Rectal smooth muscle tissue (tissue), 1 donor: ENCODE results near the gene GPR176.

Source experiments
- H3K27ac ChIP-seq: one replicate; pipeline ENCODE4 v1.7.0; 2013; ENCODE audit warnings: low read depth, low read length, inconsistent platforms
- H3K27me3 ChIP-seq: one replicate; pipeline ENCODE4 v1.7.0; 2013; ENCODE audit warnings: low read length; ENCODE audit not compliant: control insufficient read depth, insufficient read depth
- H3K36me3 ChIP-seq: one replicate; pipeline ENCODE4 v1.7.0; 2013; ENCODE audit warnings: low read length; ENCODE audit not compliant: control insufficient read depth, insufficient read depth
- H3K4me1 ChIP-seq: one replicate; pipeline ENCODE4 v1.7.0; 2013; ENCODE audit warnings: low read length; ENCODE audit not compliant: control insufficient read depth, insufficient read depth
- H3K4me3 ChIP-seq: one replicate; pipeline ENCODE4 v1.7.0; 2013; ENCODE audit warnings: low read length
- H3K9ac ChIP-seq: one replicate; pipeline ENCODE4 v1.7.0; 2013; ENCODE audit warnings: low read length

The GPR176 gene

DNA sequence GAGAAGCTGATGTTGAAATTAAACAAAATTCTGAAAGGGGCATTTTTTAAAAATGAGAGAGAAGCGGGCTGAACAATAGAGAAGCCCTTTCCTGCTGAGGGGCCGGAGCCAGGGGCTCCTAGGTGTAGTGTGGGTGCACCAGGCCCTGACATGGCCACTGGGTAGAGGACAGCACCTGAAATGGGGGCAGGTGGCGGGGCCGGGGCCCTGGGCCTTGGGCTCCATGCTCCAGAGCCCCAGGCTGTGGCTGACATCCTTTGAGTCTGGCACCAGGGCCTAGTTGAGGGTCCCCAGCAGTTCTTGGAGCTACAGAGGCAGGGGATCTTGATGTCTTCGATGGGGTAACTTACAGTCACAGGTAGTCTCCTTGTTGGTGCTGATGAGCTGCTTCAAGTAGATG is 6.5 kb upstream of the GPR176 start:
- no peak overlapping the region for H3K4me3 ChIP-seq
- H3K27me3 ChIP-seq, result no peaks in the 10 kb centered on the region
- H3K36me3 ChIP-seq, result no peaks in the 10 kb centered on the region
- no peak overlapping the region for H3K9ac ChIP-seq
- no peak overlapping the region for H3K27ac ChIP-seq
- H3K4me1 ChIP-seq, result no peaks in the 10 kb centered on the region

DNA sequence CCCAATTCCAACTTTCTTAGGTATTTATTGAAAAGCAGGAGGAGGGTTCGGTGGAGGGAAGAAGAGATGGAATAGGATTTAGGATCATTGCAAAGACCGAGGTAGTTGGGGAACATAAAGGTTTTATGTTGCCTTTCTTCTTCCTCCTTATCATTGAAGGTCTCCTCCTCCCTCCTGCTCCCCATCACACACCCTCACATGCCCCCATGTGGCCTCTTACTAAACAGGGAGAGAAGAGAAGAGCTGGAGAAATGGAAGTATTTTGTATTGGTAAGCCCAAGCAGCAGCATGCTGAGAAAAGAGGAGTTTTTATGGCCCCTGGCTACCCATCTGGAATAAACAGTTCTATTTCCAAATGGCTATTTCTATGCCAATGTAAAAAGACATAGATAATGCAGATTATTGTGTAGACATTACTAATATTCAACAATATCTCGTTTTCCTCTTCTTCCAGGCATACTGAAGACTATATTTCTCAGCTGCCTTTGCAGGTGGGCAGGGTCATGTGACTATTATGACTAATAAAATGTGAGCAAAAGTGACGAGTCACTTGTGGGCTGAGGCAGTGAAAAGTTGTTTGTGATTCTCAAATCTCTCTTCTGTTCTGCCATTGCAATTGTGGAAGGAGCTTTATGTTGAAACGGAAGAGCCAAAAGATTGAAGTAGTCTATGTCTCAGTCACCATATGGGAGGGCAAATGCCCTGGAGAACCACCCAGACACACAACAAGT is 5.2 kb upstream of the GPR176 start:
- no peaks in the 10 kb centered on the region for H3K4me1 ChIP-seq

DNA sequence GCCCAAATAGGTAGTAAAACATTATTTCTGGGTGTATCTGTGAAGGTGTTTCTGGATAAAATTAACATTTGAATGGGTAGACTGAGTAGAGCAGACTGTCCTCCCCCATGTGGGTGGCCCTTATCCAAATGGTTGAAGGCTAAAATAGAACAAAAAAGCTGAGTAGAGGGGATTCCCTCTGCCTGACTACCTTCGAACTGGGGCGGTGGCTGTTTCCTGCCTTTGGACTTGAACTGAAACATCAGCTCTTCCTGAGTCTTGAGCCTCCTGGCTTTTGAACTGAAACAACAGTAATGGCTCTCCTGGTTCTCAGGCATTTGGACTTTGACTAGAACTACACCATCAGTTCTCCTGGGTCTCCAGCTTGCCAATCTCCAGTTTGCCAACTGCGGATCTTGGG is 4.4 kb upstream of the GPR176 start:
- peaks cover 5% of the 10 kb centered on the region for H3K27me3 ChIP-seq
- no peaks in the 10 kb centered on the region for H3K4me1 ChIP-seq
- no peaks in the 10 kb centered on the region for H3K36me3 ChIP-seq
- no peak overlapping the region for H3K9ac ChIP-seq
- H3K4me3 ChIP-seq, result no peak overlapping the region
- H3K27ac ChIP-seq, result no peak overlapping the region

More for the DNA sequence above, 5.2 kb upstream of the GPR176 start:
- Histone ChIP-seq H3K27ac (no peak overlapping the region), H3K9ac (no peak overlapping the region), H3K27me3 (peaks cover 1% of the 10 kb centered on the region), H3K36me3 (no peaks in the 10 kb centered on the region), H3K4me3 (no peak overlapping the region)

DNA sequence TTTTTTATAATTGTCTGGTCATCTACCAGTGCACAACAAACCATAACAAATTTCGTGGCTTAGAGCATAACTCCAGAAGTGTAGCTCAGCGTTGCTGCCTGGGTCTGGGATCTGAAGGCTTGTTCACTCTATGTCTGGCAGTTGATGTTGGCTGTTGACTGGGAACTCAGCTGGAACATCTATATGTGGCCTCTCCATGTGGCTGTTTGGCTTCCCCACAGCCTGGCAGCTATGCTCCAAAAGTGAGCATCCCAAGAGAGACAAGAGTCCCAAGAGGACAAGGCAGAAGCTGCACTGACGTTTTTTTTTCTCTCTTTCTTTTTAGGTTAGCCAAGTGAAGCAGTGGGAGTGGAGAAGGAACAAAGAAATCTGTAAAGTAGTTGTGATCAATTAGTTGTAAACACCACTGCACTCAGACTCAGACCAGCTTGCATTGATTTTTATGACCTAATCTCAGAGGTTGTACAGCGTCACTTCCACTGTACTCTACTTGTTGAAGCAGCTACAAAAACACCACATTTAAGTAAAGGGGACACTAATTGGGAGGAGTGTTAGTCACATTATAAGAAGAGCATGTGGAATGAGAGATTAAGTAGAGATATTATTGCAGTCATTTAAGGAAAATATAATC is 2.5 kb upstream of the GPR176 start:
- no peak overlapping the region for H3K27ac ChIP-seq
- H3K36me3 ChIP-seq, result no peaks in the 10 kb centered on the region
- H3K9ac ChIP-seq, result no peak overlapping the region
- H3K4me1 ChIP-seq, result no peaks in the 10 kb centered on the region
- no peak overlapping the region for H3K4me3 ChIP-seq
- peaks cover 5% of the 10 kb centered on the region for H3K27me3 ChIP-seq

DNA sequence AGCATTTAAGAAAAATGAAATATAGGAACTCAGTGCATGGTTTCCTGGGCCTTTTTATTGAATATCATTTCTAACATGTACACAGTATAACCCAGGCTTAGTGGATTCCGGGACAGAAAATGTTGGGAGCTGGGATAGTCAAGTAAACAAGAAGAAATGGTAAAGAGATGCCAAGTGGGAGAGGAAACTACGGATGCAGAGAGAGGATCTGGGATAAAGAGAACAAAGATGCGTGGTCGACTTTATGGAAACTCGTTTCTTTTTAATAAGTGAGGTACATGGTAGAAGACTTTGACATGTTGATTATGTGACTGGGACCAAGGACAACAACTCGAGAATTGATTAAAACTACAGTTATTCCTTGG is 1.2 kb upstream of the GPR176 start:
- Histone ChIP-seq H3K4me1 (no peaks in the 10 kb centered on the region), H3K27ac (peak overlapping the region; percentile 75), H3K4me3 (peak overlapping the region; percentile 81), H3K36me3 (no peaks in the 10 kb centered on the region), H3K27me3 (peaks cover 5% of the 10 kb centered on the region), H3K9ac (peak overlapping the region; percentile 51)

DNA sequence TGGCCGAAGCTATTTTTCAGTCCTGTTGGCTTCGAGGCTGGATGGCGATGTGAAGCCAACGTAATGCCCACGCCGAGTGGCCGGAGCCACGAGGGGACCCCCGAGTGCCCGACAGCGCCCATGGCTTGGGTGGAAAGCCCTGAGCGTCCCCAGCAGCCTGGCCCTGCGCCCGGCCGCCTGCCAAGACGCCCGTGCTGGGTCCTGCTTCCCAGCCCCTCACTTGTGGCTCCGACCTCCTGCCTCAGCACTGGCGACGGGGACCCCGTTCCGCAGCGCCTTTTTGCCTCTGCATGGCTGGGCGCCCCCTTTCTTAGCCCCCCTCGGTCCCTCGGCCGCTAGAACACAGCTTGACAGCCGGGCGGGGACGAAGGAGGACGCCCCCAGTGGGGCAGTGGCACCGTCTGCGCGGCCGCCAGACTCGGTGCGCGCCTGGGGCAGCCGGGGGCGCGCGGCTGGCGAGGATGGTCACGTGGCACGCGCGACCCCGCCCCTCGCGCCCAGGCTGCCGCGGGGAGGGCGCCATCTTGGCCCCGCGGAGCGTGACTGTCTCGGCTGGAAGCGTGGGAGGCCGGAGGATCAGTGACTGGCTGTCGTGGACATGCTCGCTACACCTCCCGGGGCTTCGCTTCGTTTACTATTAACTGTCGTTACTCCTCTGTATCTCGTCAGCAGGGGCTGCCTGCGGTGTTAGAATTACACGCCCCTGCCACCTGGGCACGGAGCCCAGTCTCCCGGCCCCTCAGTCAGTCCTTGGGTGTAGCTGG is 626 bp upstream of the GPR176 start:
- Histone ChIP-seq H3K27ac (peak overlapping the region; percentile 75), H3K4me1 (no peaks in the 10 kb centered on the region), H3K36me3 (no peaks in the 10 kb centered on the region), H3K27me3 (peaks cover 5% of the 10 kb centered on the region), H3K4me3 (peak overlapping the region; percentile 81), H3K9ac (peak overlapping the region; percentile 51)

DNA sequence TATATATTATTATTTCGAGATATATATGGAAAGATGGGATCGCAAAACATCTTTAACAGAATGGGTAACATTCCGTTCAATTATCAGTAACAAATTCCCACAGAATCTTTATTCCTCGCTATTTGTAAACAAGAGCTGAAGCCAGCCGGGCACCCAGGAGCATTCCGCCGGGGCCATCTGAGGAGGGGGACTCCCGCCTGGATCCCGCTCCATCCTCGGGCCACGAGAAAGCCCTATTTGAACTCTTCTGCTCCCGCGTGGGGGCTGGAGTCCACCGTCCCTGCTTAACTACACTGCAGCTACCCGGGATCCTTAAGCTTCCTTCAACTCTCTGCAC is 687 bp downstream of the GPR176 start:
- Histone ChIP-seq H3K4me3 (peak overlapping the region; percentile 81), H3K27ac (no peak overlapping the region), H3K36me3 (no peaks in the 10 kb centered on the region), H3K27me3 (peaks cover 5% of the 10 kb centered on the region), H3K4me1 (no peaks in the 10 kb centered on the region), H3K9ac (no peak overlapping the region)

DNA sequence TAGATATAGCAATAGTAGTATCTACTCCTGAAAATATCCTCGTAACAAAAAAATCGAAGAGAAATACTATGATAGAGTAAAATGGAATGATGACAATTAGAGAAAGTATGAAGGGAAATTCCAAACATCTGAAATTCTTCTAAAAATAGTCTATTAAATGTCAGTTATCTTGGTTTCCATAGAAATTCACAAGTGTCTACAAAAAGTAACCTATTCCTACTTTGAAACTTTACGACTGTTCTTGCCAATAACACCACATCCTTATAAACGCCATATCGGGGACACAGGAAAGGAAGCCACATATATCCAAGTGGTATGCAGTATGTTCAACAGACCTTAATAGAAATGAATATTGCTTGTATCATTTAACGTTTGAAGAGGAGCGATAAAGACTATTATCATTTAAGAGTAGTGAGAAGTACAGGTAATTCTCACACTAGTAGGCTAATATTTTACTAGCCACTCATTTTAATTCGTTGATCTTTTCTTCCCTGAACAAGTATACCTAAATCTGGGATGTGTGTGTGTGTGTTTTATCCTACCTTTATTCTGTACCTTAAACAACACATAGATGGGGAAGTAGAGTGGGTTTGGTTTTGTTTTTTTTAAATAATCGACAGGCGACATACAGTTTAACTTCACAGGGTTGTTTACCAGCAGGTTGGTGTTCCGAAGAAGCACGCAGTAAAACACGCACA is 1.2 kb downstream of the GPR176 start:
- Histone ChIP-seq H3K27ac (no peak overlapping the region), H3K4me1 (no peaks in the 10 kb centered on the region), H3K4me3 (no peak overlapping the region), H3K27me3 (peaks cover 5% of the 10 kb centered on the region), H3K36me3 (no peaks in the 10 kb centered on the region), H3K9ac (no peak overlapping the region)

DNA sequence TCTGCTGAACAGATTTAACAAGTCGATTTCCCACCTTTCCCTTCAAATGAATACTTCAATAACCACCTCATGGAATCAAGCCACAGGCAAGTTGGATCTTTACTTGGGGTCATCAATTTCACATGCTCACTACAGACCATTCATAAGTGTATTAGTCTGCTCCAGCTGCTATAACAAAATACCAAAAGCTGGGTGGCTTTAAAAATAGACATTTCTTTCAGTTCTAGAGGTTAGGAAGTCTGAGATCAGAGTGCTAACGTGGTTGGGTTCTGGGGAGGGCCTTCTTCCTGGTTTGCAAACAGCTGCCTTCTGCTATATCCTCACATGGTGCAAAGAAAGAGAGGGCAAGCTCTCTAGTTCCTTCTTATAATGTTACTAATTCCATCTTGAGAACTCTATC is 5.1 kb downstream of the GPR176 start:
- no peak overlapping the region for H3K9ac ChIP-seq
- no peaks in the 10 kb centered on the region for H3K4me1 ChIP-seq
- H3K36me3 ChIP-seq, result no peaks in the 10 kb centered on the region
- H3K27ac ChIP-seq, result no peak overlapping the region
- H3K27me3 ChIP-seq, result peaks cover 3% of the 10 kb centered on the region
- H3K4me3 ChIP-seq, result no peak overlapping the region

DNA sequence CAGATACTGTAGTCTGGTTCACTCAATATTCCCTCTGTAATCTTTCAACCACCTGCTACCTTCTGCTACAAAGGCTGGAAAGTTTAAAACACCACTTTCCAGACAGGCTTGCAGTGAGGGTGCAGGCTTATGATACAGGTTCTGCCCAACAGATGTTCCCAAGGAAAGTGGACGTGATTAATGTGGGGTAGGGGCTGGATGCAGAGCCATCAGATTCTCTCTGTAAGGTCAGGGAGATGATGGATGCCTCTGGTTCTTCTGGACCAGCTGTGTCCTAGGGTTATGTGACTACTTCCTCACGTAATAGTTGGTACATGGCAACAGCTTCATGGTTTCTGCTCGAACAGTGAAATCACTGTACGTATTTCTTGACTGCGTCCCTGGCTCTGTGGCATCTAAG is 11.1 kb downstream of the GPR176 start:
- no peaks in the 10 kb centered on the region for H3K4me1 ChIP-seq
- H3K27me3 ChIP-seq, result no peaks in the 10 kb centered on the region
- no peak overlapping the region for H3K9ac ChIP-seq
- H3K36me3 ChIP-seq, result no peaks in the 10 kb centered on the region
- no peak overlapping the region for H3K4me3 ChIP-seq
- H3K27ac ChIP-seq, result no peak overlapping the region

DNA sequence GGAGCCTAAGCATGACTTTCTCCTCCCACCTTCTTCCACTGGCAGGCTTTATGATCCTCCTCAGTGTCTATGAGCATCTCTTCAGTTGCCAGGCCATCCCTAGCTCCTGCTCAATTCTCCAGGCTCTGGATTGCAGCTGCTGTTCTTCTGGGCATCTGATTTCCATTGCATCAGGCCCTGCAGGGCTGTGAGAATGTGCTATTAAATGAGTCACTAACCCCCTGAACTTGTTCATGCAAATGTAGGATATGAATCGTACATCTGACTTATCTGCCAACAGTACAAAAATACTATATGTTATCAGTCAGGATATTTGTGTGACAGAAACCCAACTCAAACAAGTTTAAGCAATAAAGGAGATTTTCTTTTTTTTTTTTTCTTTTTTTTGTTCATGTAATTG is 11.9 kb downstream of the GPR176 start:
- no peaks in the 10 kb centered on the region for H3K4me1 ChIP-seq
- no peak overlapping the region for H3K9ac ChIP-seq
- no peak overlapping the region for H3K27ac ChIP-seq
- H3K27me3 ChIP-seq, result no peaks in the 10 kb centered on the region
- H3K4me3 ChIP-seq, result no peak overlapping the region
- no peaks in the 10 kb centered on the region for H3K36me3 ChIP-seq

DNA sequence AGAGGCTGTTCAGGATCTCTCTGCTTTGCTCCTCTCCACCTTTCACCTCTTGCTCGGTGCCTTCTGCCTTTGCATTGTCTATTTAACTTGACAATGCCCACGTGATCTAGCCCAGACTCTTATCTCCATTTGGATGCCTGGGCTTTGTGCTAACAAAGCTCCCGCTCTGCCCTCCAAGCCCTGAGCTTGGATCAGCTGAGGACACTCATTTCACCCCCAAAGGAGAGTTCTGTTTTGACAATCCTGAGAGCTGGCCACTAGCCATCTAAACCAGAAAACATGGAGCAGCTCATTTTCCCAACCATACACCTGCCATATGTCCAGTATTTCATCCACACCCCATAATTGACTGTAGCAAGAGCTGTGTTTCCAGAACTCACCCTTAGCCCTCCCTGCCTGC is 12.8 kb downstream of the GPR176 start:
- Histone ChIP-seq H3K27ac (no peak overlapping the region), H3K4me1 (no peaks in the 10 kb centered on the region), H3K9ac (no peak overlapping the region), H3K4me3 (no peak overlapping the region), H3K27me3 (no peaks in the 10 kb centered on the region), H3K36me3 (no peaks in the 10 kb centered on the region)
